Measurements from ENCODE around the gene PLD4.
"Not testable (repeated sequence)": the region's sequence is repeated elsewhere in the genome, so short reads cannot be mapped to it uniquely, and the experiment has no call there.

- not testable (repeated sequence) for TF ChIP-seq POLR2A (conservative IDR thresholded peaks at IDR 0.05); GATAD2A (IDR thresholded peaks at IDR 0.05); EHMT2 (IDR thresholded peaks at IDR 0.05)
- TF ChIP-seq, protein P1, sequence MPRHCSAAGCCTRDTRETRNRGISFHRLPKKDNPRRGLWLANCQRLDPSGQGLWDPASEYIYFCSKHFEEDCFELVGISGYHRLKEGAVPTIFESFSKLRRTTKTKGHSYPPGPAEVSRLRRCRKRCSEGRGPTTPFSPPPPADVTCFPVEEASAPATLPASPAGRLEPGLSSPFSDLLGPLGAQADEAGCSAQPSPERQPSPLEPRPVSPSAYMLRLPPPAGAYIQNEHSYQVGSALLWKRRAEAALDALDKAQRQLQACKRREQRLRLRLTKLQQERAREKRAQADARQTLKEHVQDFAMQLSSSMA (CRISPR knock-in tag; IDR thresholded peaks at IDR 0.05), result not testable (repeated sequence)
- TF ChIP-seq, protein P2, sequence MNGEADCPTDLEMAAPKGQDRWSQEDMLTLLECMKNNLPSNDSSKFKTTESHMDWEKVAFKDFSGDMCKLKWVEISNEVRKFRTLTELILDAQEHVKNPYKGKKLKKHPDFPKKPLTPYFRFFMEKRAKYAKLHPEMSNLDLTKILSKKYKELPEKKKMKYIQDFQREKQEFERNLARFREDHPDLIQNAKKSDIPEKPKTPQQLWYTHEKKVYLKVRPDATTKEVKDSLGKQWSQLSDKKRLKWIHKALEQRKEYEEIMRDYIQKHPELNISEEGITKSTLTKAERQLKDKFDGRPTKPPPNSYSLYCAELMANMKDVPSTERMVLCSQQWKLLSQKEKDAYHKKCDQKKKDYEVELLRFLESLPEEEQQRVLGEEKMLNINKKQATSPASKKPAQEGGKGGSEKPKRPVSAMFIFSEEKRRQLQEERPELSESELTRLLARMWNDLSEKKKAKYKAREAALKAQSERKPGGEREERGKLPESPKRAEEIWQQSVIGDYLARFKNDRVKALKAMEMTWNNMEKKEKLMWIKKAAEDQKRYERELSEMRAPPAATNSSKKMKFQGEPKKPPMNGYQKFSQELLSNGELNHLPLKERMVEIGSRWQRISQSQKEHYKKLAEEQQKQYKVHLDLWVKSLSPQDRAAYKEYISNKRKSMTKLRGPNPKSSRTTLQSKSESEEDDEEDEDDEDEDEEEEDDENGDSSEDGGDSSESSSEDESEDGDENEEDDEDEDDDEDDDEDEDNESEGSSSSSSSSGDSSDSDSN (IDR thresholded peaks at IDR 0.05; ENCODE audit: borderline replicate concordance in 1 of 2, low read depth in 2 of 2, low read length in 2 of 2), result not testable (repeated sequence)
Observed at GRCh38 chr14:104944016-104944308, 19.3 kb downstream of the PLD4 start.
